GM19438 (cell line): Measurements from ENCODE around the gene RAD1.

Source experiments
- ATAC-seq: cut with Tn5 transposase; IDR thresholded peaks from one replicate; pipeline ENCODE4 v1.9.1; 2021; ENCODE audit warnings: low read depth; ENCODE audit not compliant: unreplicated experiment

RAD1 gene

GRCh38 chr5:34867660-34868059, 47.6 kb downstream of the RAD1 start:
- ATAC-seq = no peak

GRCh38 chr5:34866989-34867471, 48.3 kb downstream of the RAD1 start:
- ATAC-seq = no peak

GRCh38 chr5:34865091-34865490, 50.2 kb downstream of the RAD1 start:
- no peak for ATAC-seq

- no peak for ATAC-seq
Measured at GRCh38 chr5:34863946-34864345, 51.4 kb downstream of the RAD1 start.

GRCh38 chr5:34859253-34859652, 56.1 kb downstream of the RAD1 start:
- ATAC-seq = no peak

- no peak for ATAC-seq
Measured at GRCh38 chr5:34858790-34859189, 56.5 kb downstream of the RAD1 start.

GRCh38 chr5:34857894-34858293, 57.4 kb downstream of the RAD1 start:
- ATAC-seq = no peak

GRCh38 chr5:34857161-34857560, 58.1 kb downstream of the RAD1 start:
- no peak for ATAC-seq
